SK-N-SH (cell line): Measurements from ENCODE around the gene SLC7A6OS. TPM values are rescaled to one million over a fixed set of nuclear protein-coding genes. Genes with fewer than 3 reads are reported as not detected.

Experiments used
- CTCF ChIA-PET: fragments of 300-600, 350-600 bp; formaldehyde crosslinking; extraction: SDS; loops from one replicate; lab custom pipeline; 2021; lab: Yijun Ruan, JAX
- POLR2A ChIA-PET: fragments of 350-600 bp; sonication (Branson Sonifier 250); formaldehyde crosslinking; extraction: SDS; loops from one replicate; lab custom pipeline; 2020; ENCODE audit warnings: antibody characterized with exemption, inconsistent platforms; lab: Yijun Ruan, JAX
- DNase-seq: peaks from one replicate; pipeline ENCODE4 v3.0.0; 2012
- H2AFZ ChIP-seq: fragments of 200-600 bp; sonication (generic); 2 replicates; pipeline ENCODE4 v1.8.1; 2016; ENCODE audit warnings: antibody characterized with exemption, mild to moderate bottlenecking, low read depth
- H3F3A ChIP-seq: fragments of 200-600 bp; sonication (generic); replicated peaks from 2 replicates; pipeline ENCODE3; 2016; ENCODE audit warnings: antibody characterized with exemption, mild to moderate bottlenecking; ENCODE audit not compliant: insufficient read depth
- H3K27ac ChIP-seq, 2 experiments: fragments of 200-500 bp in 1 of 2; fragments of 200-600 bp in 1 of 2; sonication (Bioruptor generic) in 1 of 2; sonication (generic), shearing (Covaris generic) in 1 of 2; 2 replicates each; pipeline versions ENCODE4 v1.5.1 to v1.6.1; 2014 to 2016; ENCODE audit warnings: low read depth in 2 of 2, inconsistent platforms in 1 of 2, low read length in 1 of 2, mild to moderate bottlenecking in 1 of 2, mixed read lengths in 1 of 2
- H3K27me3 ChIP-seq: fragments of 200-600 bp; sonication (generic), shearing (Covaris generic); 2 replicates; pipeline ENCODE4 v1.6.1; 2016; ENCODE audit warnings: mixed run types; ENCODE audit not compliant: insufficient read depth
- H3K36me3 ChIP-seq, 2 experiments: fragments of 200-500 bp in 1 of 2; fragments of 200-600 bp in 1 of 2; sonication (Bioruptor generic) in 1 of 2; sonication (generic) in 1 of 2; replicated peaks in 1 of 2; 2 replicates each; pipeline versions ENCODE3 to v1.5.1; 2014 to 2016; ENCODE audit warnings: low read length in 1 of 2, mild to moderate bottlenecking in 1 of 2; ENCODE audit not compliant: insufficient read depth in 2 of 2, control insufficient read depth in 1 of 2
- H3K4me1 ChIP-seq, 2 experiments: fragments of 200-500 bp in 1 of 2; fragments of 200-600 bp in 1 of 2; sonication (Bioruptor generic) in 1 of 2; sonication (generic), shearing (Covaris generic) in 1 of 2; 2 replicates each; pipeline versions ENCODE4 v1.5.1 to v1.6.1; 2014 to 2016; ENCODE audit warnings: low read depth in 1 of 2, low read length in 1 of 2, mixed run types in 1 of 2; ENCODE audit not compliant: insufficient read depth in 2 of 2, control insufficient read depth in 1 of 2
- H3K4me2 ChIP-seq: fragments of 200-600 bp; sonication (generic), shearing (Covaris generic); 2 replicates; pipeline ENCODE4 v1.6.1; 2017; ENCODE audit warnings: mixed run types
- H3K4me3 ChIP-seq, 2 experiments: fragments of 200-500 bp in 1 of 2; fragments of 200-600 bp in 1 of 2; sonication (Bioruptor generic) in 1 of 2; sonication (generic), shearing (Covaris generic) in 1 of 2; 2 replicates each; pipeline versions ENCODE4 v1.5.1 to v1.8.1; 2014 to 2016; ENCODE audit warnings: low read depth in 2 of 2, inconsistent platforms in 1 of 2, low read length in 1 of 2, mild to moderate bottlenecking in 1 of 2, mixed read lengths in 1 of 2, moderate library complexity in 1 of 2
- H3K79me2 ChIP-seq: fragments of 200-600 bp; sonication (generic); 2 replicates; pipeline ENCODE4 v1.8.1; 2017; ENCODE audit warnings: mild to moderate bottlenecking; ENCODE audit not compliant: insufficient read depth
- H3K9ac ChIP-seq: fragments of 200-600 bp; sonication (generic); 2 replicates; pipeline ENCODE4 v1.6.1; 2017; ENCODE audit warnings: mixed run types
- H3K9me2 ChIP-seq: fragments of 200-600 bp; sonication (generic); 2 replicates; pipeline ENCODE4 v1.6.1; 2017; ENCODE audit warnings: mixed run types
- H3K9me3 ChIP-seq: fragments of 200-600 bp; sonication (generic); 2 replicates; pipeline ENCODE4 v1.6.1; 2017; ENCODE audit warnings: mixed run types, mild to moderate bottlenecking, moderate library complexity
- H4K20me1 ChIP-seq: fragments of 200-600 bp; sonication (generic); 2 replicates; pipeline ENCODE4 v1.6.1; 2017; ENCODE audit warnings: mild to moderate bottlenecking, mixed run types; ENCODE audit not compliant: insufficient read depth
- EP300 ChIP-seq, 2 experiments: IDR thresholded peaks; 2 replicates each; pipeline versions ENCODE4 v1.4.0 to v1.6.1; 2012; ENCODE audit warnings: borderline replicate concordance in 1 of 2, low read depth in 1 of 2, low read length in 1 of 2
- EZH2phosphoT487 ChIP-seq: fragments of 200-600 bp; sonication (generic); IDR thresholded peaks from 2 replicates; pipeline ENCODE4 v1.6.1; 2017; ENCODE audit warnings: low read depth, mixed run types, mild to moderate bottlenecking, antibody characterized with exemption, moderate library complexity, borderline replicate concordance
- FOXJ3 ChIP-seq: sonication (generic); formaldehyde crosslinking; IDR thresholded peaks from 2 replicates; pipeline ENCODE4 v1.5.1; 2020; ENCODE audit warnings: mild to moderate bottlenecking, missing genetic modification reagents
- FOXM1 ChIP-seq: IDR thresholded peaks from 2 replicates; pipeline ENCODE4 v1.4.0; 2012; ENCODE audit warnings: low read depth, mild to moderate bottlenecking
- GATA2 ChIP-seq: sonication (generic); formaldehyde crosslinking; IDR thresholded peaks from 2 replicates; pipeline ENCODE4 v1.5.0; 2020; ENCODE audit warnings: mild to moderate bottlenecking, missing genetic modification reagents
- MAX ChIP-seq: IDR thresholded peaks from 2 replicates; pipeline ENCODE4 v1.4.0; 2012; ENCODE audit warnings: low read depth
- MEF2A ChIP-seq: IDR thresholded peaks from 2 replicates; pipeline ENCODE4 v1.4.0; 2012; ENCODE audit warnings: low read depth, borderline replicate concordance
- MXI1 ChIP-seq: IDR thresholded peaks from 2 replicates; pipeline ENCODE4 v1.6.1; 2012; ENCODE audit warnings: mild to moderate bottlenecking, low read depth, low read length, improper control_type of control experiment
- RFX5 ChIP-seq: IDR thresholded peaks from 2 replicates; pipeline ENCODE4 v1.6.1; 2012; ENCODE audit warnings: mild to moderate bottlenecking, improper control_type of control experiment, low read length
- RXRA ChIP-seq: IDR thresholded peaks from 2 replicates; pipeline ENCODE4 v1.4.0; 2012; ENCODE audit warnings: low read depth, mild to moderate bottlenecking, borderline replicate concordance
- SIN3A ChIP-seq: IDR thresholded peaks from 2 replicates; pipeline ENCODE4 v1.6.1; 2012; ENCODE audit warnings: low read depth, mild to moderate bottlenecking, low read length, moderate library complexity, borderline replicate concordance
- SMC3 ChIP-seq: IDR thresholded peaks from 2 replicates; pipeline ENCODE4 v1.6.1; 2012; ENCODE audit warnings: low read depth, low read length, improper control_type of control experiment
- TAF1 ChIP-seq: IDR thresholded peaks from 2 replicates; pipeline ENCODE4 v1.6.1; 2012; ENCODE audit warnings: low read depth, mild to moderate bottlenecking, low read length, moderate library complexity, borderline replicate concordance
- TCF12 ChIP-seq: IDR thresholded peaks from 2 replicates; pipeline ENCODE4 v1.4.0; 2012
- USF2 ChIP-seq: fragments of 150-350 bp; IDR thresholded peaks from 2 replicates; pipeline ENCODE4 v1.6.1; 2017; ENCODE audit warnings: antibody characterized with exemption, low read length, low read depth, borderline replicate concordance
- YY1 ChIP-seq: IDR thresholded peaks from 2 replicates; pipeline ENCODE4 v1.4.0; 2012; ENCODE audit warnings: low read depth, mild to moderate bottlenecking
- WGBS: methylation state at CpG from one replicate; pipeline ENCODE4 v1.1.6; 2017; ENCODE audit warnings: low lambda C conversion rate; 5-methylcytosine and 5-hydroxymethylcytosine counted together
- polyA plus RNA-seq, 3 experiments: library from polyadenylated mRNA; depleted of rRNA; stranded (reverse); fragments of >200 nt; gene quantifications; 2 replicates each; pipeline ENCODE4 v1.2.3, GENCODE V29; 2012
- TF ChIP-seq, protein P1 (sequence below): fragments of 150-350 bp; IDR thresholded peaks from 2 replicates; pipeline ENCODE4 v1.6.1; 2016; ENCODE audit warnings: mild to moderate bottlenecking, low read depth, low read length
- TF ChIP-seq, protein P2 (sequence below): IDR thresholded peaks from 2 replicates; pipeline ENCODE4 v1.4.0; 2012; ENCODE audit warnings: low read depth, borderline replicate concordance
- TF ChIP-seq, protein P3 (sequence below): IDR thresholded peaks from 2 replicates; pipeline ENCODE4 v1.6.1; 2012; ENCODE audit warnings: mild to moderate bottlenecking, low read depth, low read length, moderate library complexity

SLC7A6OS gene
- polyA plus RNA-seq, 1 of the 3 experiments (the other 2 are of a cell fraction) = 6.6 TPM

DNA sequence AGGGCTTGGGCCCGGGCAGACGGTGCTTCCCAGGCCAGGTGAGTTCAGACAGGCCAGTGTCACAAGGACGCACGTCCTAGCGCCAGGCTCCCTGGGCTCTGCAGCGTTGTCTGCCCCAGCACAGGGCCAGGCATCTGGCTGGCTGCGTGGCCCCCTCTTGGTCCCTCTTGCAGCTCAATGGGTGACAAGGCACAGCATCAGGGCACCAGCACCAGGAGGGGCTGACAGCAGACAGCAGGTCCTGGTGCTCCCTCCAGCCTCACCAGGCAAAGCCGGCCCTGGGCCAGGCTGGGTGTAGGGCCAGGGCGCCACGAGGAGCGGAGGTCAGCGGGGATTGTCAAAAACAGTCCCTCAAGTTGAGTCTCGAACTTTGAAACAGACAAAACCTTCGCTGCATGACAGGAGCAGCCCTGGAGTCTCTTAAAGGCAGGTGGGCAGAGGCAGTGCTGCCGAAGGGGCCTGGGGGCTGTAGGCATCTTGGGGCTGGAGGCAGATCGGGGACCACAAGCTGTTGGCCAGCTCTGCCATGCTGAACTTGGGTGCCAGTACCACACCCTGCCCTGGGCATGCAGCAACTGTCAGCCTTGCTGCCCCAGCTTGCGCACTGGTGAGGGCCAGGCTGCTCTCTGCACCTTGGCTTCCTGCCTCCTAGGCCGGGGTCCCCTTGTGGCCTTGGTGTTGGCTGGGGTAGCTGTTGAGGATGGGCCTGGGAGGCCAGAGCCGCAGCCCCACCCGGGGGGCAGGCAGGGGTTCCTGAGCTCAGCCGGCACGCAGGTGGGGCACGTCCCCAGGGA is 48.8 kb upstream of the SLC7A6OS start:
- ChIA-PET CTCF (interaction anchor here (0.7 to 2.1 kb wide), 6 partner anchors 10 to 169 kb away, joined by 3 to 7 read pairs (median 4); no protein-coding TSS in a partner anchor), POLR2A (interaction anchor here (0.9 kb wide), 1 partner anchor 474 kb away, joined by 3 read pairs; no protein-coding TSS in a partner anchor)
- no peaks in the 10 kb centered on the region for H3F3A ChIP-seq
- no peaks in the 10 kb centered on the region for H3K9me2 ChIP-seq
- DNase-seq = peak; percentile 18
- TF ChIP-seq YY1 (no peak), FOXJ3 (CRISPR knock-in tag) (no peak), GATA2 (CRISPR knock-in tag) (no peak), TAF1 (no peak), RFX5 (no peak), EZH2phosphoT487 (no peak), FOXM1 (no peak), USF2 (no peak), SIN3A (no peak), MAX (no peak), SMC3 (no peak), MXI1 (no peak), RXRA (no peak), EP300 (IDR thresholded peaks at IDR 0.05; ENCODE audit: borderline replicate concordance in 1 of 2, low read depth in 1 of 2, low read length in 1 of 2) (no peak), MEF2A (no peak), TCF12 (no peak)
- TF ChIP-seq, protein P1, sequence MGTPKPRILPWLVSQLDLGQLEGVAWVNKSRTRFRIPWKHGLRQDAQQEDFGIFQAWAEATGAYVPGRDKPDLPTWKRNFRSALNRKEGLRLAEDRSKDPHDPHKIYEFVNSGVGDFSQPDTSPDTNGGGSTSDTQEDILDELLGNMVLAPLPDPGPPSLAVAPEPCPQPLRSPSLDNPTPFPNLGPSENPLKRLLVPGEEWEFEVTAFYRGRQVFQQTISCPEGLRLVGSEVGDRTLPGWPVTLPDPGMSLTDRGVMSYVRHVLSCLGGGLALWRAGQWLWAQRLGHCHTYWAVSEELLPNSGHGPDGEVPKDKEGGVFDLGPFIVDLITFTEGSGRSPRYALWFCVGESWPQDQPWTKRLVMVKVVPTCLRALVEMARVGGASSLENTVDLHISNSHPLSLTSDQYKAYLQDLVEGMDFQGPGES = no peak
- TF ChIP-seq, protein P2, sequence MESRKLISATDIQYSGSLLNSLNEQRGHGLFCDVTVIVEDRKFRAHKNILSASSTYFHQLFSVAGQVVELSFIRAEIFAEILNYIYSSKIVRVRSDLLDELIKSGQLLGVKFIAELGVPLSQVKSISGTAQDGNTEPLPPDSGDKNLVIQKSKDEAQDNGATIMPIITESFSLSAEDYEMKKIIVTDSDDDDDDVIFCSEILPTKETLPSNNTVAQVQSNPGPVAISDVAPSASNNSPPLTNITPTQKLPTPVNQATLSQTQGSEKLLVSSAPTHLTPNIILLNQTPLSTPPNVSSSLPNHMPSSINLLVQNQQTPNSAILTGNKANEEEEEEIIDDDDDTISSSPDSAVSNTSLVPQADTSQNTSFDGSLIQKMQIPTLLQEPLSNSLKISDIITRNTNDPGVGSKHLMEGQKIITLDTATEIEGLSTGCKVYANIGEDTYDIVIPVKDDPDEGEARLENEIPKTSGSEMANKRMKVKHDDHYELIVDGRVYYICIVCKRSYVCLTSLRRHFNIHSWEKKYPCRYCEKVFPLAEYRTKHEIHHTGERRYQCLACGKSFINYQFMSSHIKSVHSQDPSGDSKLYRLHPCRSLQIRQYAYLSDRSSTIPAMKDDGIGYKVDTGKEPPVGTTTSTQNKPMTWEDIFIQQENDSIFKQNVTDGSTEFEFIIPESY = no peak
- TF ChIP-seq, protein P3, sequence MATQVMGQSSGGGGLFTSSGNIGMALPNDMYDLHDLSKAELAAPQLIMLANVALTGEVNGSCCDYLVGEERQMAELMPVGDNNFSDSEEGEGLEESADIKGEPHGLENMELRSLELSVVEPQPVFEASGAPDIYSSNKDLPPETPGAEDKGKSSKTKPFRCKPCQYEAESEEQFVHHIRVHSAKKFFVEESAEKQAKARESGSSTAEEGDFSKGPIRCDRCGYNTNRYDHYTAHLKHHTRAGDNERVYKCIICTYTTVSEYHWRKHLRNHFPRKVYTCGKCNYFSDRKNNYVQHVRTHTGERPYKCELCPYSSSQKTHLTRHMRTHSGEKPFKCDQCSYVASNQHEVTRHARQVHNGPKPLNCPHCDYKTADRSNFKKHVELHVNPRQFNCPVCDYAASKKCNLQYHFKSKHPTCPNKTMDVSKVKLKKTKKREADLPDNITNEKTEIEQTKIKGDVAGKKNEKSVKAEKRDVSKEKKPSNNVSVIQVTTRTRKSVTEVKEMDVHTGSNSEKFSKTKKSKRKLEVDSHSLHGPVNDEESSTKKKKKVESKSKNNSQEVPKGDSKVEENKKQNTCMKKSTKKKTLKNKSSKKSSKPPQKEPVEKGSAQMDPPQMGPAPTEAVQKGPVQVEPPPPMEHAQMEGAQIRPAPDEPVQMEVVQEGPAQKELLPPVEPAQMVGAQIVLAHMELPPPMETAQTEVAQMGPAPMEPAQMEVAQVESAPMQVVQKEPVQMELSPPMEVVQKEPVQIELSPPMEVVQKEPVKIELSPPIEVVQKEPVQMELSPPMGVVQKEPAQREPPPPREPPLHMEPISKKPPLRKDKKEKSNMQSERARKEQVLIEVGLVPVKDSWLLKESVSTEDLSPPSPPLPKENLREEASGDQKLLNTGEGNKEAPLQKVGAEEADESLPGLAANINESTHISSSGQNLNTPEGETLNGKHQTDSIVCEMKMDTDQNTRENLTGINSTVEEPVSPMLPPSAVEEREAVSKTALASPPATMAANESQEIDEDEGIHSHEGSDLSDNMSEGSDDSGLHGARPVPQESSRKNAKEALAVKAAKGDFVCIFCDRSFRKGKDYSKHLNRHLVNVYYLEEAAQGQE = no peak
- H3K36me3 ChIP-seq = peaks cover 0 to 24% of the 10 kb centered on the region in 2 experiments
- H3K9ac ChIP-seq = no peak overlapping the region
- H4K20me1 ChIP-seq = no peaks in the 10 kb centered on the region
- no peak overlapping the region for H3K4me3 ChIP-seq
- no peak overlapping the region for H3K4me2 ChIP-seq
- H3K4me1 ChIP-seq = peaks cover 0 to 37% of the 10 kb centered on the region in 2 experiments; a peak in 2 of 4 replicates
- H3K27ac ChIP-seq = no peak overlapping the region
- WGBS = 95% methylated on average over 14 of the region's 23 CpGs
- H2AFZ ChIP-seq = no peak overlapping the region
- no peaks in the 10 kb centered on the region for H3K9me3 ChIP-seq
- H3K79me2 ChIP-seq = no peaks in the 10 kb centered on the region
- no peaks in the 10 kb centered on the region for H3K27me3 ChIP-seq
